Measurements from ENCODE around the gene CXCL17. TPM values are rescaled to one million over a fixed set of nuclear protein-coding genes. Genes with fewer than 3 reads are reported as not detected.
"Not testable (repeated sequence)": the region's sequence is repeated elsewhere in the genome, so short reads cannot be mapped to it uniquely, and the experiment has no call there.

The CXCL17 gene
- total RNA-seq, 1 donor from 2014 or later = not detected

GRCh38 chr19:42466521-42467182, 23.9 kb upstream of the CXCL17 start:
- no peak for DNase-seq (ENCODE audit: low read depth)

GRCh38 chr19:42465827-42466280, 23.1 kb upstream of the CXCL17 start:
- no peak for DNase-seq (ENCODE audit: low read depth)

- no peak for DNase-seq (ENCODE audit: low read depth)
These were observed 19.1 kb upstream of the CXCL17 start for GRCh38 chr19:42461700-42462324.

- not testable (repeated sequence) for DNase-seq (ENCODE audit: low read depth)
These were observed 18.5 kb upstream of the CXCL17 start for GRCh38 chr19:42461231-42461630.

- DNase-seq (ENCODE audit: low read depth) = no peak
These were observed 17.2 kb upstream of the CXCL17 start for GRCh38 chr19:42459926-42460325.

- no peak for DNase-seq (ENCODE audit: low read depth)
These were observed 12.9 kb upstream of the CXCL17 start for GRCh38 chr19:42455621-42456081.

- no peak for DNase-seq (ENCODE audit: low read depth)
These were observed 12.3 kb upstream of the CXCL17 start for GRCh38 chr19:42455086-42455485.

- DNase-seq (ENCODE audit: low read depth) = no peak
These were observed 9.8 kb upstream of the CXCL17 start for GRCh38 chr19:42452590-42452989.

GRCh38 chr19:42450314-42450934, 7.7 kb upstream of the CXCL17 start:
- peak; percentile 71 for DNase-seq (ENCODE audit: low read depth)

- not testable (repeated sequence) for DNase-seq (ENCODE audit: low read depth)
These were observed 5.6 kb upstream of the CXCL17 start for GRCh38 chr19:42448306-42448705.

- DNase-seq (ENCODE audit: low read depth) = no peak
These were observed 3.2 kb upstream of the CXCL17 start for GRCh38 chr19:42445948-42446347.

- no peak for DNase-seq (ENCODE audit: low read depth)
These were observed 1.2 kb upstream of the CXCL17 start for GRCh38 chr19:42443944-42444398.

- no peak for DNase-seq (ENCODE audit: low read depth)
These were observed 1.7 kb downstream of the CXCL17 start for GRCh38 chr19:42441049-42441445.

- DNase-seq (ENCODE audit: low read depth) = peak; percentile 76
These were observed 2.2 kb downstream of the CXCL17 start for GRCh38 chr19:42440357-42441048.

GRCh38 chr19:42436006-42436405, 6.7 kb downstream of the CXCL17 start:
- DNase-seq (ENCODE audit: low read depth) = no peak

- DNase-seq (ENCODE audit: low read depth) = no peak
These were observed 7.4 kb downstream of the CXCL17 start for GRCh38 chr19:42435316-42435715.

- peak; percentile 74 for DNase-seq (ENCODE audit: low read depth)
These were observed 9.1 kb downstream of the CXCL17 start for GRCh38 chr19:42433503-42434260.

GRCh38 chr19:42431486-42431885, 11.3 kb downstream of the CXCL17 start:
- no peak for DNase-seq (ENCODE audit: low read depth)

GRCh38 chr19:42428676-42429075, 14.1 kb downstream of the CXCL17 start:
- no peak for DNase-seq (ENCODE audit: low read depth)

GRCh38 chr19:42427313-42427712, 15.4 kb downstream of the CXCL17 start, which contains the start of gene LIPE:
Gene LIPE (minus strand): TSS chr19:42427388. CDS start chr19:42427149, 239 bp downstream.
- peak; percentile 18 for DNase-seq (ENCODE audit: low read depth)

- DNase-seq (ENCODE audit: low read depth) = no peak
These were observed 16.1 kb downstream of the CXCL17 start for GRCh38 chr19:42426643-42427042.
